Mucosa of gallbladder (tissue), 1 donor: ENCODE measurements around the gene NRAS. TPM values are rescaled to one million over a fixed set of nuclear protein-coding genes. Genes with fewer than 3 reads are reported as not detected.

Source experiments
- DNase-seq: peaks from one replicate; pipeline ENCODE4 v3.0.0-alpha.2; 2020; ENCODE audit warnings: low spot score
- total RNA-seq: library from RNA; stranded (reverse); gene quantifications from one replicate; pipeline ENCODE4 v1.2.1, GENCODE V29; 2021
- donor health status: DM: no; HTN: no; CAD: no.

Gene NRAS
- total RNA-seq, 1 donor from 2014 or later, result 24.7 TPM

GRCh38 chr1:114685851-114686250 is 30.7 kb downstream of the NRAS start:
- DNase-seq, result no peak

GRCh38 chr1:114677691-114678090 is 38.9 kb downstream of the NRAS start:
- DNase-seq, result no peak

GRCh38 chr1:114676115-114676514 is 40.5 kb downstream of the NRAS start:
- DNase-seq, result no peak

- DNase-seq, result no peak
These were observed 44.7 kb downstream of the NRAS start for GRCh38 chr1:114671939-114672275.

- DNase-seq, result no peak
These were observed 45.3 kb downstream of the NRAS start for GRCh38 chr1:114671011-114671938.

GRCh38 chr1:114670083-114671010 is 46.2 kb downstream of the NRAS start:
- peak; percentile 94 for DNase-seq

- DNase-seq, result no peak
These were observed 46.9 kb downstream of the NRAS start, which contains the start of gene DENND2C for GRCh38 chr1:114669562-114670082. TSS of gene DENND2C (minus strand) at chr1:114670049. CDS start at chr1:114625984, 44,065 bp downstream.

- DNase-seq, result peak; percentile 14
These were observed 47.6 kb downstream of the NRAS start for GRCh38 chr1:114668784-114669561.

- DNase-seq, result peak; percentile 12
These were observed 48.2 kb downstream of the NRAS start for GRCh38 chr1:114668373-114668772.

GRCh38 chr1:114666954-114667353 is 49.6 kb downstream of the NRAS start:
- no peak for DNase-seq

GRCh38 chr1:114660238-114660637 is 56.3 kb downstream of the NRAS start:
- DNase-seq, result no peak

Other genes with a start within 250 kb of the NRAS start
- gene TRIM33, start 205.6 kb downstream of the NRAS start, total RNA-seq, result 36.7 TPM
- gene BCAS2, start 135.2 kb downstream of the NRAS start, total RNA-seq, result 31.8 TPM
- 4.1 TPM for gene DENND2C, start 46.7 kb downstream of the NRAS start, total RNA-seq
- not detected for gene AMPD1, start 21.2 kb downstream of the NRAS start, total RNA-seq
- 523 TPM for gene CSDE1, start 41.2 kb upstream of the NRAS start, total RNA-seq
- 36.9 TPM for gene SIKE1, start 63.9 kb upstream of the NRAS start, total RNA-seq
- gene SYCP1, start 138.1 kb upstream of the NRAS start, total RNA-seq, result not detected